ENCODE data around the gene PDZD7.

PDZD7 gene

GRCh38 chr10:101047961-101048892, 17.3 kb upstream of the PDZD7 start:
- DNase-seq (ENCODE audit: low read depth), result no peak
- H3K4me3 ChIP-seq (ENCODE audit: low read depth, low read length), result no peak overlapping the region

GRCh38 chr10:101047268-101047667, 16.3 kb upstream of the PDZD7 start:
- H3K4me3 ChIP-seq (ENCODE audit: low read depth, low read length), result no peak overlapping the region
- TF ChIP-seq CTCF (IDR thresholded peaks at IDR 0.05; ENCODE audit: insufficient read depth, low read depth, low read length, missing control alignments), result no peak
- no peak for DNase-seq (ENCODE audit: low read depth)

More at GRCh38 chr10:101047961-101048892, 17.3 kb upstream of the PDZD7 start:
- no peak for TF ChIP-seq CTCF (IDR thresholded peaks at IDR 0.05; ENCODE audit: insufficient read depth, low read depth, low read length, missing control alignments)

GRCh38 chr10:101046332-101047238, 15.7 kb upstream of the PDZD7 start:
- no peak for TF ChIP-seq CTCF (IDR thresholded peaks at IDR 0.05; ENCODE audit: insufficient read depth, low read depth, low read length, missing control alignments)
- H3K4me3 ChIP-seq (ENCODE audit: low read depth, low read length), result no peak overlapping the region
- DNase-seq (ENCODE audit: low read depth), result no peak

GRCh38 chr10:101044117-101044516, 13.2 kb upstream of the PDZD7 start:
- no peak overlapping the region for H3K4me3 ChIP-seq (ENCODE audit: low read depth, low read length)
- no peak for DNase-seq (ENCODE audit: low read depth)
- no peak for TF ChIP-seq CTCF (IDR thresholded peaks at IDR 0.05; ENCODE audit: insufficient read depth, low read depth, low read length, missing control alignments)

GRCh38 chr10:101043363-101043707, 12.4 kb upstream of the PDZD7 start:
- peak overlapping the region; percentile 69 for H3K4me3 ChIP-seq (ENCODE audit: low read depth, low read length)
- no peak for TF ChIP-seq CTCF (IDR thresholded peaks at IDR 0.05; ENCODE audit: insufficient read depth, low read depth, low read length, missing control alignments)
- DNase-seq (ENCODE audit: low read depth), result no peak

GRCh38 chr10:101042667-101043362, 11.9 kb upstream of the PDZD7 start:
- TF ChIP-seq CTCF (IDR thresholded peaks at IDR 0.05; ENCODE audit: insufficient read depth, low read depth, low read length, missing control alignments), result no peak
- DNase-seq (ENCODE audit: low read depth), result peak; percentile 95
- H3K4me3 ChIP-seq (ENCODE audit: low read depth, low read length), result peak overlapping the region; percentile 69

Data from GM12865 (cell line).